GM21825 (cell line): ENCODE data around the gene BCDIN3D.
"Not testable (repeated sequence)": the region's sequence is repeated elsewhere in the genome, so short reads cannot be mapped to it uniquely, and the experiment has no call there.

ENCODE experiments used
- ATAC-seq: cut with Tn5 transposase; IDR thresholded peaks from one replicate; pipeline ENCODE4 v1.9.1; 2021; ENCODE audit warnings: mild to moderate bottlenecking, moderate library complexity; ENCODE audit not compliant: unreplicated experiment

BCDIN3D gene

DNA sequence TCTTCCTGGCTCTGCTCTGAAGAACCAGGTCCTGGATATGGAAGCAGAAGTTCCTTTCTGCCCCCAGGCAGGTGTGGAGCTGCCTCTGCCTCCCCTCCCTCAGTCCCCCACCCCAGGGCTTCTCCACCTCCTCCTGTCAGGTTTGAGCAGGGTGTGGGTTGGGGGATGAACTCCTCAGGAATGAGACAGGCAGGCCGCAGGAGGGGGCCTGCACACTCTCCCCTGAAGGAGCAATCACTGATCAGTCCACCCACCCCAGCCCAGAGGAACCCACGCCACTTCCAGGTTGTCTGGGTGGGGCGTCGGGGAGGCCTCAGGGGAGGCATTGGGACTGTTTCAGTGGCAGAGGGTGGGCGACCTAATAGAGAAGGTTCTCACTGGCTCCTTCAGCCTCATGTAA lies 34.2 kb upstream of the BCDIN3D start:
- ATAC-seq, result no peak

DNA sequence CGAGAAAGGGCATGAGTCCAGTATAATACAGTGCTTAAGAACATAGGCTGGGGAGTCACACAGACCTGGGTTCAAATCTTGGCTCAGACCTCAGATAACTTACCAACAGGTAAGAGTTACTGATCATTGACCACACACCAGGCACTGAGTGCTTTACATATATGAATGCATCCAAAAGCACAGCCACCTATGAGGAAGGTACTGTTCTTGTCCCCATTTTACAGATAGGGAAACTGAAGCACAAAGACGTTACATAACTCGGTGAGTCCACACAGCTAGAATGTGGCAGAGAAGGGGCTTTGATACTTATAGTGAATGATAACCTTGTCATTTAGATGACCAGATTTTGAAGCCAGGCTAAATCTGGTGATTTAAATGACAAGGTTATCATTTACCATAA lies 33.2 kb upstream of the BCDIN3D start:
- no peak for ATAC-seq

DNA sequence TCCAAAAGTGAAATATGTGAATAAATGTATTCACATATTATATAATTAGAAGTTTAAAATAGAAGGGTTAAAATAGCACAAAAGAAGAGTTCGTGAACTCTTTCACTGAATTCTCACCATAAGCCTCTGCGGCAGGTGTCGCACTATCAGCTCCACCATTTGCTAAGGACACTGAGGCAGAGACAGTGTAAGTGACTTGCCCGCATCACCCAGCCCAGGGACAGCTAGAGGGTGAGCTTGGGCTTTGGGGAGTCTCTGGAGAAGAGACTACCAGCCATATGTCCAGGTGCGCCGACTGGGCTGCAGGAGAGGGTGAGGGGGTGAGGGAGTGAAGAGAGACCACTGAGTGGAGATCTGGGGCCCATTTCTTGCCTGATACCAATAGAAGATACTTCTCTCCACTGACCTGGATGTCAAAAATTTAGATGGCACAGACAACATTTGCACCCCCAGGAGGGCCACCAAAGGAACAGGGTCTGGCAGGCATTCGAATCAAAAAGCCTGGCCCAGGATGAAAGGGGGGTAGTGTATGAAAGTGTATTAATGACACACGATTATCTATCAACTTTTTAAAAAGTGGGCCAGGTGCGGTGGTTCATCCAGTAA lies 32.3 kb upstream of the BCDIN3D start:
- no peak for ATAC-seq

DNA sequence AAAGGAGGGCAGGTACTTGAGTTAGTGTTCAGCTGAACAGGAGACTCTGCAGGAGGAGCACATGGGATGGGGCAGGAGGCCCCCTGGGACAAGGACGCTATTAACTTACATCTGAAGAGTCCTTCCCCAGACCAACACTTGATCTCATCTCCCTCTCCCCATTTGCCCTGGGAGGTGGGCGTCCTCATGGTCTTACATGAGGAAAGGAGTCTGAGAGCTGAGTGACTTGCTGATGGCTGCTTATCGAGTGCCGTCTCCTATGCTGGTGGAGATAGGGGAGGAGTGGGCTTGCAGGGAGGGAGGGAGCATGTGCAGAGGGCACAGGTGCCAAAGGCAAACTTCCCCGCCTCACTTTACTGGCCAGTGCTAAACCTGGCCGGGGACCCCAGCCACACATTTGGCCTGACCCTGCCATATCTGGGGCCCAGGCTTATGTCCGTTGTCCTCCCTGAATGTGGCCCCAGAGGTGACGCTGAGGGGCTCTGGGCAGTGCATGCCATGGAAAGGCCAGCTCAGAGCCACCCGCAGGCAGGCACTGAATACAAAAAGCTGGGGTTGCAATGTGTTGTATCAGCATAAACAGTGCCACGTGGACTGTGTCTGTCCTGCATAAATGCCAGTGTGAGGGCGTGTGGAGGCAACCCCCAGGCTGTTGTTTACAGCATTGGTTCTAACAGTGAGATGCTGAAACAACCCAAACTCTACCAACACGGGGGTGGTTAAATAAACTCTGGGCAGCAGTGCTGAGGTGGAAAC lies 31.4 kb upstream of the BCDIN3D start:
- no peak for ATAC-seq

DNA sequence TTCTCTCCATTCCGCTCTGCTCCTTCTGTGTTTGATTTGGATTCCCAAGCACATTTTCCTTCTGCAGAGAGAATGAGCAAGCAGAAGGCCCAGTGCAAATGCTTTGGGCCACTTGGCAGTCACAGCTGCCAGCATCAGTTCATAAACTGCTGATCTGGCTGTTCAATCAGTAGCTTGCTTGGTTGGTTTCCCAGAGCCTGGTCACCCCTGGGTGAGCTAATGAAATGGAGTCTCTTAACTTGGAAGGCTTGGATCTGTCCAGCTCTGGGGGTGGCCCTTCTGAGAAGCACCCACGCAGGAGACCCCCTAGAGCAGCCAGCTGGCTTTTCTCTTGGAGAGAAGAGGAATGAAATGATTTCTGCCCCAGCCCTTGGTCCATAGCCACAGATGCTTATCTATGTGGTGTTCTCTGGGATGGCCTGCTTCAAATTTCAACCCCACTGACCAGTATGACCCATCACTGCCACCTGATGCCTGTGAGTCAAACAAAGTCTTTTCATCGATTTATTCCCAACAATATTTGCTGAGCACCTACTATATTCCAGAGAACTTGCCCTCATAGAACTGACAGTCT lies 30.5 kb upstream of the BCDIN3D start:
- no peak for ATAC-seq

DNA sequence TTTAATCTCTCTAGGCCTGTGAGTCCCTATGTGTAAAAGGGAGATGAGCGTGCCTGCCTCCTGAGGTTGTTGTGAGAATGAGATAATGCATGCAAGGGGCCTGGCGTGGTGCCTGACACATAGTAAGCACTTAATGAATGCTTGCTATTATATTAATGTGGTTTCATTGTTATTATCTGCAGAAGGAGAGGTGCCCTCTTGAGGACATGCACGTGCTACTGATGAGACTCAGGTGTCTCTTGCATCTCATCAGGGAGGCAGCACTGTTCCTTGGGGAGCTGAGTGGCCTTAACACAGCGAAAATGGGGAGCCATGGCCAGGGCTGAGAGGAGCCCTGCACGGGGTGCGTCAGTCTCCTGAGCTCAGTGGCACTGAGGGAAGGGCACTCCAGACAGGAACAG lies 29.9 kb upstream of the BCDIN3D start:
- no peak for ATAC-seq

DNA sequence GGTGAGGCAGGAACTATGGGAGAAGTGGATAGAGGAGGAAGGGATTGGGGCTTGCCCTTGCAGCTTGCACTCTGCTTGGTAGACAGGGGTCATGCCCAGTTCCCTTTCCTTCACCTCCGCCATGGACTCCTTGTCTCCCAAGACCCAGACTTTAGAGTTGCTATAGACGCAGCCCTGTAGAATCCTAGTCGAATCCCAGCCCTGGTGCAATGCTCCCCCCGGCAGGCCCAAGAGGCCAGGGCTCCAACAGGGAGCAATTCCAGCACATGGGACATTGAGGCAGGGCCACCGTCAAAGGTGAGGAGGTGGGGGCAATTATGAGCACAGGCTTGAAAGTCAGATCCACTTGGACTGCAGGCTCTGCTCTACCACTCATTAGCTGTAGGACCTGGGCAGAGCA lies 29.5 kb upstream of the BCDIN3D start:
- no peak for ATAC-seq

DNA sequence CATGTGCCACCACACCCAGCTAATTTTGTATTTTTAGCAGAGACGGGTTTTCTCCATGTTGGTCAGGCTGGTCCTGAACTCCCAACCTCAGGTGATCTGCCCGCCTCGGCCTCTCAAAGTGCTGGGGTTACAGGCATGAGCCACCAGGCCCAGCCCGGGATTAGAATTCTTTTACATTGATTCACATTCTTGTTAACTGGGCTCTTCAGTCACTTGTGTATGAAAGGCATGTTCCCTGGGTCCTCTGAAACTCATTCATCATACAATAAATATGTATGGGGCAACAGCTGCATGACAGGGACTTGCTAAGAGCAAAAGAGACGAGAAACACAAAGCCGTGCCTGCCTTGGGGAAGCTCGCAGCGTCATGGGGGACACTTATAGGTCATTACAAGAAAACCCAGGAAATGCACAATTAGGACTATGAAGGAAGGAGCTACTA lies 28.9 kb upstream of the BCDIN3D start:
- not testable (repeated sequence) for ATAC-seq

DNA sequence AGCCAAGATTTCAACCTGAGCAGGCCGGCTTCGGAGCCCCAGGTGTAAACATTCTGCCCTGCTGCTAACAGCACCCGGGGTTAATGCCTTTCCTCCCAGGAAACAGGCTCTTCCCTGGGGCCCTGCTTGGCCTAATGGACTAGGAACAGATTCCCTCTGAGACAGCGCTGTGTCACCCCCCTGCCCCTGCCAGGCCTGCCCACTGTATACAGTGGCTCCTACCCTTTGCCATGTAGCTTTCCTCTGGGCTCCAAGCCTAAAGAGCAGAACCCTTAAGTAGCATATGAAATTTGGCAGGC lies 28.3 kb upstream of the BCDIN3D start:
- ATAC-seq, result no peak

DNA sequence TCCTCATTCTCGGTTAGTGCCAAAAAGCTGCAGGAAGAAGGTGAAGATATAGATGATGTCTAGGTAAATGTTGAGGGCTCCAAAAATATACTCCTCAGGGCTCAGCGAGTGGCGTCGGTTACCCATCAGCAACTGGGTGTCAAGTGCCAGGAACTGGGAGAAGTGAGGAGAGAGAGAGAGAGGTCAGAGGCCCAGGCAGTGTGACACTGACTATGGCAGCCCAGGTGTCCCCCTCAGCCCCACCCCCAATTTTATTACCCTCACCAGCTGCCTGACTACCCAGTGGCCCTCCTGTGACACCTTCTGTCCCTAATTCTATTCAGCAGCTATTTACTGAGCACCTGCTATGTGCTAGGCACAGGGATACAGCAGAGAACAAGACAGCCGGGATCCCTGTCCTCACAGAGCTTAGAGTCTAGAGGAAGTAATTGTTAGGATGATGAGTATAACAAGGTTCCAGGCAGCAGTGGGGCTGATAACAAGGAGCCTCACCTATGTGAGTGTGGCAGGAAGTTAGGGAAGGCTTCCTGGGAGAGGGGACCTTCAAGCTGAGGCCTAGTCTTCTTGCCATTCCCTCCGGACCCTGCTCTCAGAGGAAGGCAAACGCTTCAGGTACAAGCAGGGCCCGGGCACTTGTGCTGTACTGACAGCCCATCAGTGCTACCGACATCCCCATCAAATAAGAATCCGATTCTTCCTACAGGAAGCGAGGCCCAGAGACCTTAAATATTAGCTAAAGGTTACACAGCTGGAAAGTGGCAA lies 27.8 kb upstream of the BCDIN3D start:
- ATAC-seq, result no peak

DNA sequence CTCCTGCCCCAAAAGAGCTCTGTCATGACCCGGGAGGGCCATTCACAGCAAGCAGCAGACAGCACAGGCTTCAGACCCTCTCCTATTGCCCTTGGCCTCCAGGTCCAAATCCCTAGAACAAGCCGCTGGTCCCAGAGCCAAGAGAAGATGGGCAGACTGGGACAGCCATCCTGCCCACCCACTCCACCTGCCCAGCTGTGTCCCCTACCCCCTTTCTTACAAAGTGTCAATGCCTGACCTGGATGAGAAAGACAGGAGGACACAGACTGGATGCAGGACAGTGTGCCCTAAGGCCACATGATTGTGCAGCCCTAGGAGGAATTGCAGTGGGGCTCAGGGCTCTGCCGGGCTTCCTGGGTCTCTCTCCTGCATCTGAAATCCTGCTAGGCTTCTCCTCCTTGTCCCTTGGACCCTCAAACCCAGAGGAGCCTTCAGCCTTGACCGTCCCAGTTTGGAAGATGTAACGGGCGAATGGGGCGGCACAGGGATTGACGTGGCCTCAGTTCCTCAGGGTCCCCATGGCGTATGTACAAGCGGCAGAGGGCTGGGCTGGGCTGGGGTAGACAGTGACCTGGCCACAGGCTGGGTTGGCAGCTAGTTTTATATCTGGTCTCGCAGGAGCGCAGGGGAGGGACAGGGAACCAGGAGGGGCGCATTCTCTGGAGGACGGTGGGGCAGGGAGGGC lies 27.1 kb upstream of the BCDIN3D start:
- no peak for ATAC-seq

DNA sequence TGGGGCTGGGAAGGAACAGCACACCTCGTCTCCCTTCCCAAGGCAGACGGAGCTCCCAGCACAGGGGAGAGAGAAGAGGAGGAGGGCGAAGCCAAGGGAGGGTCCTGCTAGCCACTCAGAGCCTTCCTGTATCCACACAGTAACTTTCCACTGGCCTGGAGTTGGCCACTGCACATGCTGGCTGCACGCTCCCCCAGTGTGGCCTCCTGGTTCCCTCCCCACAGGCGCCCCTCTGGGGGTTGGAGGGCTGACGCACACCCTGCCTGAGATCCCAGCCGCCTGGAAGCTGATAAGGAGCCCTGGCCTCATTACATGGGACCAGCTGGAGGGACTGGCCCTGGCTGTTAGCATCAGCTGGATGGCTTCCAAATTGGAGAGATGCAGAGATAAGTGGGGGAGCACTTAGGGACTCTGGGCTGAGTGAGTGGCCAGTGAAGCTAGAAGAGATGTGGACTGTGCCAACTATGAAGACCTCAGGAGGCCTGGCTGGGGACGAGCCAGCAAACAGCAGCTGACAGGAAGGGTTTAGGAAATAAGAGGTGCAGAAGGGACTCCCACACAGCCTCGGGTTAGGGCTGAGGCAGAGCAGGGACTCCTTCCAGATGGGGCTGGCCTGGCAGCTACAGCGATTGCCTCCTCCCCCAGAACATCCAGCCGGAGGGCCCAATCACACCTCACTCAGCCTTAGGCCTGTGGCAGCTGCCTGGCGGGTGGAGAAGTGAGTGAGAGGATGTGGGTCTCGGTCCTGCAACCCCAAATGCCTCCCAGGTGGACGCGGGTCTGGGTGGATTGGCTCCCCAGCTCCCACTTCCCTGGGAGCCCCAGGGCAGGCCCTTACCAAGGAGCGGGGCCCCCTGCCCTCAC lies 26.3 kb upstream of the BCDIN3D start:
- no peak for ATAC-seq

DNA sequence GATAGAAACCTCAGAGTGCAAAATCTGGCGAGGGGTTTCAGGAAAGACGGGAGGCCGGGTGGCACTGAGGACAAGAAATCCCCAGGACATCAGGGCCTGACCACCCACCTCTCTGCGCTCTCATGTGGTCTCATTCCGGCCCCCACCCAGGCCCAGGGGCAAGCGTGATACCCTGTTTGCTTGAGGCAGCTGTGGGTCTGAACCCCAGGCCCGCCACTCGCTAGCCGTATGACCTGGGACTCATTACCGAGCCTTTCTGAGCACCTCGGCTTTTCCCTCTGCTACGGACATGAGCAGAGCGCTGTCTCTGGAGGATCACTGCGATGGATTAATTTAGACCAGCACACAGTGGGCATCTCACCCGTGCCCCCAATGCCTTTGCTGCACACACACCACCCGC lies 25.5 kb upstream of the BCDIN3D start:
- no peak for ATAC-seq

DNA sequence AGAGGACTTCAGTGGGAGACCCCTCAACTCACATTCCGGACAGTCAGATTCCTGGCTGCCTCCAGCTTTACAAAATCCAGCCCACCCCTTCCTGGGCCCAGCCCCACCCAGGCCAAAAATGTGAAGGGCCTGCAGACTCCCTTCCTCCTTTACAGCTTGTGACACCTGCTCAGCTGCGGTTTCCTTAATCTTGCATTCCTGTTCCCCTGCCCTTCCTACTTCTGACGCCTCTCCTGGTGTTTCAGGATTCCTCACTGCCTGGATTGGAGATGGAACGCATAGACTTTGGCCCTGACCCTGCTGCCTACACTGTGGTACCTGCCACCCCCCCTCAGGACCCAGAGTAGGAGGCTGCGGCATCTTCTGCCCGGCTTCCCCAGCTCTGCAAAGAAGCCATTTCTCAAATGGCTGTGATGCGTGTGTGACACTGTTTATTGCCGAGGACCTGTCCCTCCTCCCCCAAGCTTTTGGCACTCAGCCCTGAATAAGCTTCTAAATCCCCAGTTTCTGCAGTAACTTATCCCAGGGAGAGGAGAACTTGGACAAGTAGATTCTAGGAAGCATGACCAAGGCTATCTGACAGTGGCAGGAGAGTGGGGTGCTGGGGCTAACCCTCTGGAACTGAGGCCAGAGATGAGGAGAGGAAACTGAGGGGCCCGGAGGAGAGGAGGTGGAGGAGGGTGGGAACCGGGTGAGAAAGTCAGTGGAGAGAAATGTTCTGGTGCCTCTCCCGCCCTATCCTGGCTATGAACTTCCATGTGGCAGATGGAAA lies 24.9 kb upstream of the BCDIN3D start:
- ATAC-seq, result no peak

DNA sequence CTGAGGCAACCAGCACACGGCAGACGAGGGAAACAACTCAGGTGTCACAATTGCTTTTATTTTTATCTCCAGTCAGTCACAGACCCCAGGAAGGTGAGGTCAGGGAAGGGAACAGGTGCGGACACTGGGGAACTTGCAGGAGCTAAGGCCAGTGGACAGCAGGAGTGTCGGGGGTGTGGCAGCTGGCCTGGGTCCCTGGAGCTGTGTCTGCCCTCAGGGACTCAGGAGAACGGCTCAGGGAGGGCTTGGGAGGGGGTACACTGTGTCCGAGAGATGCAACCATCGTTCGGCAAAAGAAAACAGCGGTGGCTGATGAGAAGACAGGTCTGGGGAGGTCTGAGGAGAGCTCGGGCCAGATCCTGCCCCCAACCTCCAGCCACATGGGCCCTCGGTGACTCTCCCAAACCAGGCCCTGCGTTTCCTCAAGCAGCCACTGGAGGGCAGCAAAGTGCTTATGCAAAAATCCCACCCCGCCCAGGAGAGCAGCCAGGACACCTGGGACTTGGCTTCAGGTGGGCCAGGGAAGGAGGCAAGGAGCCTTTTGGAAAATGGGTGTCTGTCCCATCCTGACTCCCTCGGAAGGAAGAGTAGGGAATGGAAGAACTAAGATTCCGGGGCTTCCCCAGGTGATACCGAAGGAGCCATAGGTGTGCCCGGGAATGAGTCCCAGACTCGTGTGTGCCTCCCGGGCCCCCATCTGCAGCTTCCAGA lies 24.1 kb upstream of the BCDIN3D start:
- ATAC-seq, result no peak

DNA sequence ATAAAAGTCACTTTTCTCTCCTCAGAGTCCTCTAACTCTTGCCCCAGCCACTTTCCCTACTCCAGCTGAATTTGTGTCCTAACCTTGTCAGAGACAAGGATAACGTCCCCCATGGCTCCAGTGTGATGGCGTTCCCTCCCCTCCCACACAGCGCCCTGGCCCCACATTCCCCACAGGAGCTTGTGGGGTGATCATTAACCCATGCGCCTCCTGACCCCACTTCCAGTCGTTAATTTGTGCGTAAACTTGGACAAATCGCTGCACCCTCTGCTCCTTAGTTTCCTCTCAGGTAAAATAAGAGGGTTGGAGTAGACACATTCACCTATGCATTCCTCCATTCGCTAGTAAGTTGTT lies 22.9 kb upstream of the BCDIN3D start:
- no peak for ATAC-seq

DNA sequence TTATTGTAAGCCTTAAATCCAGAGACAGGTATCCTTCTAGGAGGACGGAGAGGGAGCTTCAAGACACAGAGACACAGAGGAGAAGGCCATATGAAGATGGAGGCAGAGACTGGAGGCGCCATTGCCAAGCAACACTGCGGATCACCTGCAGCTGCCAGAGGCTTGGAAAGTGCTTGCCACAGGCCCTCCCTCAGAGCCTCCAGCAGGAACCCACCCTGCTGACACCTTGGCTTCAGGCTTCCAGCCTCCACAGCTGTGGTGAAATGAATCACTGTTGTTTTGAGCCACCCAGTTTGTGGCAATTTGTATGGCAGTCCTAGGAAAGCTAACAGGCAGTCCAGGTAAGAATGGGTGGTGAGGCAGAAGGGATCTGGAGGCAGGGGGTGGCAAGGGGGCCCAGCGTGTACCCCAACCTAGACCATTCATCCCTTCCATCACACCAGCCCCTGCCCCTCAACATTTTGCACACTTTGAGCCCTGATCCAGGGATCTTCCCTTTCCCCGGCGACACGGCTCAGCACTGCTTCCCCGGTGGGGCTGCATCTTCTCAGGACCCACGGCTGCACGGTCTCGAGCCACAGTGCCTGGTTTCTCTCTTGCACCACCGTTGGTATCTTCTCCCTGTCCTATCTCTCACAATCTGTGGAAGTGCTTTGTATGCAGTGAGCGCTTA lies 22.3 kb upstream of the BCDIN3D start:
- ATAC-seq, result no peak

DNA sequence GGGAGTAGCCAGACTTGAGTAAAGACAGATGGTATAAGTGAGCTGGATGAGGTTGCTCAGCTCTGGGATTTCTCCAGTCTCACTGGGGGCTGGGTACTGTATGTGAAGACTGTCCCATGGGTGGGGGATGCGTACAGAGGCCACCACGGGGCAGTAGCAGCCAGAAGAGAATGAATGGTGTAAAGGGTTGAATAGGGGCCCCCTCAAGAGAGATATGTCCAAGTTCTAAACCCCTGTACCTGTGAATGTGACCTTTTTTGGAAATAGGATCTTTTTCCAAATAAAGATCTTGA lies 21.8 kb upstream of the BCDIN3D start:
- ATAC-seq, result no peak
